Activated CD8-positive, alpha-beta memory T cell treated with anti-CD3 and anti-CD28 coated beads, Interleukin-2, amount 10 ng/mL, durations not matched to agents 7 days and 5 days (primary cell): Measurements from ENCODE around the gene UCN3. TPM values are rescaled to one million over a fixed set of nuclear protein-coding genes. Genes with fewer than 3 reads are reported as not detected.

ENCODE experiments used
- total RNA-seq, 2 experiments: library from RNA; stranded (reverse); gene quantifications; one replicate each; pipeline ENCODE4 v1.2.3, GENCODE V29; 2021

Gene UCN3
- total RNA-seq, 2 experiments from 2014 or later = not detected

Other genes starting within 250 kb of the UCN3 start
- gene AKR1C8, start 179.8 kb upstream of the UCN3 start, total RNA-seq = under 1 TPM in 1 of 2 experiments, not detected in 1; 0.14 TPM
- not detected for gene AKR1C4, start 168.1 kb upstream of the UCN3 start, total RNA-seq
- not detected for gene TUBAL3, start 39.9 kb downstream of the UCN3 start, total RNA-seq
- 10 to 100 TPM; 36.3 to 48.8 TPM for gene NET1, start 47.6 kb downstream of the UCN3 start, total RNA-seq
- not detected for gene CALML5, start 134.6 kb downstream of the UCN3 start, total RNA-seq
- gene CALML3, start 160.0 kb downstream of the UCN3 start, total RNA-seq = not detected